ENCODE results near the gene CENPC. TPM values are rescaled to one million over a fixed set of nuclear protein-coding genes. Genes with fewer than 3 reads are reported as not detected.
"Not testable (repeated sequence)": the region's sequence is repeated elsewhere in the genome, so short reads cannot be mapped to it uniquely, and the experiment has no call there.

CENPC gene
- total RNA-seq, 2 experiments from 2014 or later, result 19.1 to 21.3 TPM

GRCh38 chr4:67483868-67484602 is 61.3 kb downstream of the CENPC start:
- CTCF ChIA-PET, result no interaction called here
- POLR2A ChIA-PET, result no interaction called here

GRCh38 chr4:67480810-67481209 is 64.5 kb downstream of the CENPC start:
- ChIA-PET CTCF (no interaction called here), POLR2A (no interaction called here)

DNA sequence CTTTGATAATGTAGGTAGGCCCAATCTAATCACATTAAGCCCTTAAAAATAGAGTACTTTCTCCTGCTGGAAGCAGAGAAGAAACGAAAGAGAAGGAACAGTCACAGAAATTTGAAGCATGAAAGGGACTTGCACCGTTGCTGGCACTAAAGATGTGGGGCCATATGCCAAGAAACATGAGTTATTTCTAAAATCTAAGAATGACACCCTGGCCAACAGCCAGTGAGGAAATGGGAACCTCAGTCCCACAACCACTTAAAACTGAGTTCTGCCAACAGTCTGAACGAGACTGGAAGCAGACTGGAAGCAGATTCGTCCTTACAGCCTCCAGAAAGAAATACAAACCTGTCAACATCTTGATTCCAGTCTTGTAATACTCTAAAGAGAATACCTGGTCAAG is 70.1 kb downstream of the CENPC start:
- ChIA-PET POLR2A (no interaction called here), CTCF (no interaction called here)

- ChIA-PET CTCF (no interaction called here), POLR2A (no interaction called here)
Observed at GRCh38 chr4:67470871-67471270, 74.4 kb downstream of the CENPC start.

GRCh38 chr4:67468830-67469229 is 76.5 kb downstream of the CENPC start:
- CTCF ChIA-PET, result no interaction called here
- POLR2A ChIA-PET, result no interaction called here

GRCh38 chr4:67466751-67467150 is 78.6 kb downstream of the CENPC start:
- ChIA-PET POLR2A (no interaction called here), CTCF (no interaction called here)

GRCh38 chr4:67465763-67466052 is 79.6 kb downstream of the CENPC start:
- ChIA-PET POLR2A (no interaction called here), CTCF (no interaction called here)

GRCh38 chr4:67465032-67465762 is 80.1 kb downstream of the CENPC start:
- ChIA-PET CTCF (no interaction called here), POLR2A (no interaction called here)

DNA sequence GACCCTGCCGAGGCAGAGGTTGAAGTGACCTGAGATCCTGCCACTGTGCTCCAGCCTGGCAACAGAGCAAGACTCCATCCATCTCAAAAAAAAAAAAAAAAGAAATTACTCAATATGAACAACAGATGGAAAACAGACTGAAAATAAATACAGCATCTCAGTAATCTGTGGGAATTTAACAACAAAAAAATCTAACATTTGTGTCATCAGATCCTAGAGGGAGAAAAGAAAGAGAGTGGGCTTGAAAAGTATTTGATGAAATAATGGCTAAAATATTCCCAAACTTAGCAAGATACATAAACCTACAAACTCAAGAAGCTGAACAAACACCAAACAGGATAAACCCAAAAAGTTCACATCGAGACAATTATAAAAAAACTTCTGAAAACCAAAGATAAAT is 84.7 kb downstream of the CENPC start:
- CTCF ChIA-PET, result no interaction called here
- POLR2A ChIA-PET, result no interaction called here

GRCh38 chr4:67459164-67459563 is 86.1 kb downstream of the CENPC start:
- ChIA-PET CTCF (no interaction called here), POLR2A (no interaction called here)

- CTCF ChIA-PET, result no interaction called here
- POLR2A ChIA-PET, result no interaction called here
Observed at GRCh38 chr4:67456577-67457196, 88.6 kb downstream of the CENPC start.

DNA sequence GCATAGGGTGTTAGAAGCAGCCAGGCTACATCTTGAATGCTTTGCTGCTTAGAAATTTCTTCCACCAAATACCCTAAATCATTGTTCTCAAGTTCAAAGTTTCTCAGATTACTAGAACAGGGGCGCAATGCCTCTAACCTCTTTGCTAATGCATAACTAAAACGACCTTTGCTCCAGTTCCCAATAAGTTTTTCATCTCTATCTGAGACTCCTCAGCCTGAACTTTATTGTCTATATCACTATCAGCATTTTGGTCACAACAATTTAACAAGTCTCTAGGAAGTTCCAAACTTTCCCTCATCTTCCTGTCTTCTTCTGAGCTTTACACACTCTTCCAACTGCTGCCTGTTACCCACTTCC is 92.5 kb downstream of the CENPC start:
- POLR2A ChIA-PET, CTCF ChIA-PET: not testable (repeated sequence)

- POLR2A ChIA-PET, result no interaction called here
- CTCF ChIA-PET, result no interaction called here
Observed at GRCh38 chr4:67452100-67452845, 93.0 kb downstream of the CENPC start.

DNA sequence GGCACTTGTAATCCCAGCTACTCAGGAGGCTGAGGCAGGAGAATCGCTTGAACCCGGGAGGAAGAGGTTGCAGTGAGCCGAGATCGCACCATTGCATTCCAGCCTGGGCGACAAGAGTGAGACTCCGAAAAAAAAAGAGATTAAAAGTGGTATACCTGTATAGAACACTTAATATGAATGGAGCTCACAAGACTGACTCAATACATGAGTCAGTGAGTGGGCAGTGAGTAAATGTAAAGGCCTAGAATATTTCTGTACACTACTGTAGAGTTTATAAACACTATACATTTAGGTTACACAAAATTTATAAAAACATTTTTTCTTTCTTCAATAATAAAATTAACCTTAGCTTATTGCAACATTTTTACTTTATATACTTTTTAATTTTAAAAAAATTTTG is 93.8 kb downstream of the CENPC start:
- ChIA-PET CTCF (no interaction called here), POLR2A (no interaction called here)

- ChIA-PET CTCF (no interaction called here), POLR2A (no interaction called here)
Observed at GRCh38 chr4:67448621-67449020, 96.7 kb downstream of the CENPC start.

DNA sequence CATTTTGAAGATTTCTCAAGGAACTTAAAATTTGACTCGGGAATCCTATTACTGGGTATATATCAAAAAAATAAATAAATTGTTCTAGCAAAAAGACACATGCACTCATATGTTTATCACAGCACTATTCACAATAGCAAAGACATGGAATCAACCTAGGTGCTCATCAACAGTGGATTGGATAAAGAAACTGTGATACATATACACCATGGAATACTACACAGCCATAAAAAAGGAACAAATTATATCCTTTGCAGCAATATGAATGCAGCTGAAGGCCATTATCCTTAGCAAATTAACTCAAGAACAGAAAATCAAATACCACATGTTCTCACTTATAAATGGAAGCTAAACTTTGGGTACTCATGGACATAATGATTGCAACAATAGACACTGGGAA is 97.4 kb downstream of the CENPC start:
- ChIA-PET POLR2A (no interaction called here), CTCF (no interaction called here)

- CTCF ChIA-PET, result no interaction called here
- POLR2A ChIA-PET, result no interaction called here
Observed at GRCh38 chr4:67446811-67447210, 98.5 kb downstream of the CENPC start.

- CTCF ChIA-PET, POLR2A ChIA-PET: not testable (repeated sequence)
Observed at GRCh38 chr4:67445881-67446280, 99.4 kb downstream of the CENPC start.

GRCh38 chr4:67438975-67439374 is 106.3 kb downstream of the CENPC start:
- CTCF ChIA-PET, result no interaction called here
- POLR2A ChIA-PET, result no interaction called here

DNA sequence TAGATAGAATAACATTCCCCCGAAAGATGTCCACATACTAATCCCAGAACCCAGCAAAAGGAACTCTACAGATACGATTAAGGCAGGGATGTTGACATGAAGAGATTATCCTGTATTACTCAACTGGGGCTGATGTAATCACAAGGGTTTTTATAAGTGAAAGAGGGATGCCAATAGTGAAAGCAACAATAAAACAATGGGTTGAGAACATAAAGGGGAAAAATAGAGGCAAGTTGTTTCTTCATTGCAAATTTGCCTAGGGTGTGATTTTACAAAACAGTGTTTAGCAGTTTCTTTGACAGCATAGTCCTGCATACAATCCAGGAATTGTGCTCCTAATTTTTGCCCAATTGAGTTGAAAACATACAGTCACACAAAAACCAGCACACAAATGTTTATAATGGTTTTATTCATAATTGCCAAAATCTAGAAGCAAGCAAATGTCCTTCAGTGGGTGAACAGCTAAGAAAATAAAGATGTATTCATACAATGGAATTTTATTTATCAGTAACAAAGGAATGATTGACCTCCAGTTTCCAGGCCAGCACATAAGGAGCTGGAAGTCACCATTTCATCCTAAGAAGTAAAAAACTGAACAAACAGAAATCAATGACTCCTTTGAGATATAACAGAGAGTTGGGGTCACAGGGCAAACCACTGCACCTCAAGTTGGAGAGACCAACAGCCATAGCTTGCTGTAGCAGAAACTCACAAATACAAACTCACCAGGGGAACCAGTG is 107.2 kb downstream of the CENPC start:
- ChIA-PET POLR2A (no interaction called here), CTCF (no interaction called here)

DNA sequence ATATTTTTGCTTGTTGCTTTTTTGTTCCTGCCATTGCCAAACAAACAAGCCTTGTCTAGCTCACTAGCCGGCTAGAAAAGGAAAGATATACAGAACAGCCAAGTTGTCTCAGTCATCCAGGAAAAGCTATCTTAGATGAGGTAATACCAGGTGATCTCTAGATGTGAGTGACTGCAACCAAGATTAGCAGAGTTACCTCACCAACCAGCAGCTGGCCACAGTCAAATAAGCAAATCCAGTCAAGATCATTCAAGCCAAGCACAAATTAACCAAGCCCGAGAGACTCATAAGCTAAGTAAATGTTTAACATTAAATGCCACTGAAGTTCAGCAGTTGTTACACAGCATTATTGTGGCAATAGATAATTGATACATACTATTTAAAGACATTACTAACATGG is 108.6 kb downstream of the CENPC start:
- CTCF ChIA-PET, result no interaction called here
- POLR2A ChIA-PET, result no interaction called here
